GM21447 (cell line): Measurements from ENCODE around the gene LGSN.
"Not testable (repeated sequence)": the region's sequence is repeated elsewhere in the genome, so short reads cannot be mapped to it uniquely, and the experiment has no call there.

Experiments used
- ATAC-seq: cut with Tn5 transposase; IDR thresholded peaks from one replicate; pipeline ENCODE4 v1.9.1; 2021; ENCODE audit not compliant: unreplicated experiment

Gene LGSN, protein sequence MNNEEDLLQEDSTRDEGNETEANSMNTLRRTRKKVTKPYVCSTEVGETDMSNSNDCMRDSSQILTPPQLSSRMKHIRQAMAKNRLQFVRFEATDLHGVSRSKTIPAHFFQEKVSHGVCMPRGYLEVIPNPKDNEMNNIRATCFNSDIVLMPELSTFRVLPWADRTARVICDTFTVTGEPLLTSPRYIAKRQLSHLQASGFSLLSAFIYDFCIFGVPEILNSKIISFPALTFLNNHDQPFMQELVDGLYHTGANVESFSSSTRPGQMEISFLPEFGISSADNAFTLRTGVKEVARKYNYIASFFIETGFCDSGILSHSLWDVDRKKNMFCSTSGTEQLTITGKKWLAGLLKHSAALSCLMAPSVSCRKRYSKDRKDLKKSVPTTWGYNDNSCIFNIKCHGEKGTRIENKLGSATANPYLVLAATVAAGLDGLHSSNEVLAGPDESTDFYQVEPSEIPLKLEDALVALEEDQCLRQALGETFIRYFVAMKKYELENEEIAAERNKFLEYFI

GRCh38 chr6:63319939-63320338 lies at the start of gene LGSN:
LGSN (minus strand) TSS chr6:63319983; CDS start chr6:63319943, 40 bp downstream.
- no peak for ATAC-seq

GRCh38 chr6:63368347-63368746 lies 48.6 kb upstream of the LGSN start:
- ATAC-seq: no peak

- not testable (repeated sequence) for ATAC-seq
These were observed 42.8 kb upstream of the LGSN start for GRCh38 chr6:63362500-63363120.

GRCh38 chr6:63357384-63357783 lies 37.6 kb upstream of the LGSN start:
- ATAC-seq: not testable (repeated sequence)

DNA sequence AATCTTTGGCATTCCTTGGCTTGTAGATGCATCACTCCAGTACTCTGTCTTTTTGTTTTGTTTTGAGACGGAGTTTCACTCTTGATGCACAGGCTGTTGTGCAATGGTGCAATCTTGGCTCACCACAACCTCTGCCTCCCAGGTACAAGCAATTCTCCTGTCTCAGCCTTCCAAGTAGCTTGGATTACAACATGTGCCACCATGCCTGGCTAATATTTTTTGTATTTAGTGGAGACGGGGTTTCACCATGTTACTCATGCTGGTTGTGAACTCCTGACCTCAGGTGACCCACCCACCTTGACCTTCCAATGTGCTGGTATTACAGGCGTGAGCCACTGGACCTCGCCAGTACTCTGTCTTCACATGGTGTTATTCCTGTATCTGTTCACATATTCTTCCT lies 35.8 kb upstream of the LGSN start:
- no peak for ATAC-seq

GRCh38 chr6:63353286-63353630 lies 33.5 kb upstream of the LGSN start:
- no peak for ATAC-seq

DNA sequence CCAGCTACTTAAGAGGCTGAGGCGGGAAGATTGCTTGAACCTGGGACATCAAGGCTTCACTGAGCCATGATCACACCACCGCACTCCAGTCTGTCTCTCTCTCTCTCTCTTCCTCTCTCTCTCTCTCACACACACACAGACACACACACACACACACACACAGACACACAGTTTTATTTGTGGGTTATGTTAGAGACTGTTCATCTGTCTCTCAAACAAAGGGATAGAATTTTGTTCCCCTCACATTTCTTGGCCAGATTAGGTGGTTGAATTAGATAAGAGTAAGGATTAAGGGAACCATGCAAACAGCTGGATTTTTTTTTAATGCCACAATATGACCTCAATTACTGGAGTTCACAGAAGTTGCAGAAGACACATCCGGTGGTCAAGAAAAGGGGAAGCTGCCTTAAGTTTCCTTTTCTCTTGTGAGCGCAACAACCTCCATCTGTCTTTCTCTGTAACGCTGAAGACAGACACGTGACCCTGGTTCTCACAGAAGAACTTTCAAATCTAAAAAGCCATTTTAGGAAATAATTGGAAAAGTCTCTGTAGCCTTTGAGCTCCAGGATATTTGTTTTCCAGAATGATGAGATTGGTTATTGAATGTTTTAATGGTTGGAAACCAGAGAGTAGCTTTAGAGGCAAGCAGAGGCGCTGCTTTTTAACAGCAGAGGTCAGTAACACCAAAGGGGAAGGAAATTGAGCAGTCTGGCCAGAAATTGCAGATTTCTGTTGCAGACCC lies 32.9 kb upstream of the LGSN start:
- peak; percentile 89 for ATAC-seq

DNA sequence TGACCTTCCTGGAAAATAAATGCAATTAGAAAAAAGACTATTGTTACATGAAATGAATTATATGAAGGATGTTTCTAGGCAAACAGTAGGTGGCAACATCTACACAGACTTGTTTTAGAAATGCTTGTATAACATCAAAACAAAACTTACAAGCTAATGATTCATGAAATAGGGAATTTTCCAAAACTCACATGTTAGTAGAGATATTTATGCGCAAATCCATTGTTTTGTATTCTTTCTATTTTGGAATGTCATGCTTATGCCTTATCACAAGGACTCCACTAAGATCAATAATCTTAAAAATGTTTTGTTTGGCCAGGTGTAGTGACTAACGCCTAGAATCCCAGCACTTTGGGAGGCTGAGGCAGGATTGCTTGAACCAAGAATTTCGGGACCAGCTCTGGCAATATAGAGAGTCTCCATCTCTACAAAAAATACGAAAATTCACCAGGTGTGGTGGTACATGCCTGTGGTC lies 32.3 kb upstream of the LGSN start:
- ATAC-seq: peak; percentile 44

DNA sequence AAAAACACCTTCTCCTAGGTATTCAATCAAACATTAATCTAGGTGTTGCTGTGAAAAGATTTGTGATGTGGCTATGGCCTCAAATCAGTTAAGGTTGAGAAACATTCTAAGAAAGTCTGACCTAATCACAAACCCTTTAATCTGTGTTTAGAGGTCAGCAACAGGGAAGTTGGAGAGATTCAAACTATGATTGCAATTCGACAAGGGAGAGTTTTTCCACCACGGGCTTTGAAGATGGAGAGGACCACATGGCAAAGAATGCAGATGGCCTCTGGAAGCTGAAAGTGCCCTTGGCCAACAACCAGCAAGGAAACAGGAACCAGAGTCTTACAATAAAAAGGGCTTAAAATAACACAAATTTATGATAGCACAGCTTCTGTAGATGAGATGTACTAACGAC lies 29.6 kb upstream of the LGSN start:
- no peak for ATAC-seq

GRCh38 chr6:63348836-63349235 lies 29.1 kb upstream of the LGSN start:
- ATAC-seq: no peak

GRCh38 chr6:63347599-63347998 lies 27.8 kb upstream of the LGSN start:
- ATAC-seq: no peak

GRCh38 chr6:63346217-63346835 lies 26.5 kb upstream of the LGSN start:
- ATAC-seq: no peak

DNA sequence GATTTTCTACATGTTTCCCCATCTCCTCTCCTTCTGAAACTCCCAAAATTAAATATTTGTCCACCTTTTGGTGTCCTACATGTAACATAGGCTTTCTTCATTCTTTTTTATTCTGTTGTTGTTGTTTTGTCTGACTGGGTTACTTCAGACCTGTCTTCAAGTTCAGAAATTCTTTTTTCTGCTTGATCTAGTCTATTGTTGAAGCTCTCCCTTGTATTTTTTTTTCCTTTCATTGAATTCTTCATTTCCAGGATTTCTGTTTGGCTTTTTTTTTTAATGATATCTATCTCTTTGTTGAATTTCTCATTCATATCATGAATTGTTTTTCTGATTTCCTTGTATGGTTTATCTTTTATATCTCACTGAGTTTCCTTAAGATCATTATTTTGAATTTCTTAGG lies 20.6 kb upstream of the LGSN start:
- ATAC-seq: no peak

DNA sequence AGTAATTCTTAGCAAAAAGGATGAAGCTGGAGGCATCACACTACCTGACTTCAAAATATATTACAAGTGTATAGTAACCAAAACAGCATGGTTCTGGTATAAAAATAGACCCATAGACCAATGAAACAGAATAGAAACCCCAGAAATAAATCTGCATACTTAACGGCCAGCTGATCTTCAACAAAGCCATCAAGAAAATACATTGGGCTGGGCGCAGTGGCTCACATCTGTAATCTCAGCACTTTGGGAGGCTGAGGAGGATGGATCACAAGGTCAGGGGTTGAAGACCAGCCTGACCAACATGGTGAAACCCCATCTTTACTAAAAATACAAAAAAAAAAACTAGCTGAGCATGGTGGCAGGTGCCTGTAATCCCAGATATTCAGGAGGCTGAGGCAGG lies 14.9 kb upstream of the LGSN start:
- ATAC-seq: not testable (repeated sequence)

GRCh38 chr6:63333440-63333839 lies 13.7 kb upstream of the LGSN start:
- no peak for ATAC-seq

DNA sequence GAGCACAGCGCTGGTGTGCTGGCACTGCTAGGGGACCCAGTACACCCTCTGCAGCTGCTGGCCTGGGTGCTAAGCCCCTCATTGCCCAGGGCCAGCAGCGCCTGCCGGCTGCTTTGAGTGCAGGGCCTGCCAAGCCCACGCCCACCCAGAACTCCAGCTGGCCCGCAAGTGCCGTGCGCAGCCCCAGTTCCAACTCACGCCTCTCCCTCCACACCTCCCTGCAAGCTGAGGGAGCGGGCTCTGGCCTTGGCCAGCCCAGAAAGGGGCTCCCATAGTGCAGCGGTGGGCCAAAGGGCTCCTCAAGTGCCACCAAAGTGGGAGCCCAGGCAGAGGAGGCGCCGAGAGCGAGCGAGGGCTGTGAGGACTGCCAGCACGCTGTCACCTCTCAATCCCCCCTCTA lies 6.8 kb upstream of the LGSN start:
- ATAC-seq: not testable (repeated sequence)

GRCh38 chr6:63322981-63323380 lies 3.2 kb upstream of the LGSN start:
- no peak for ATAC-seq

DNA sequence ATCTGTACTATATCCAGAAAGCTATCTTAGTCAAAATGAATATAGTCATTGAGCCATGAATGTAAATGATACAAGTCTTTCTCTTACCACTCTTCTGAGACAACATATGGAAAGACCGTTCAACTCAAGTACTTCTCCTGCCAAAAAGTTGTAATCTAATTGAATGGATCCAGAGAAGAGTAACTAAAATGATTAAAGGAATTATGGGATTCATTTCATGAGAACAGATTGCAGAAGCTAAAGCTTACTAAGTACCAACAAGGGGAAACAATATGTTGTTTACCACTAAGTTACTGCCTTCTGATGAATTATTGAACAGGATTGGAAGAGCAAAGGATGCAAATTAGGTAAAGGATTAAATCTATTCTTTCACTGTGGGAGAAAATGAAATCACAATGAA lies 2.0 kb upstream of the LGSN start:
- no peak for ATAC-seq

DNA sequence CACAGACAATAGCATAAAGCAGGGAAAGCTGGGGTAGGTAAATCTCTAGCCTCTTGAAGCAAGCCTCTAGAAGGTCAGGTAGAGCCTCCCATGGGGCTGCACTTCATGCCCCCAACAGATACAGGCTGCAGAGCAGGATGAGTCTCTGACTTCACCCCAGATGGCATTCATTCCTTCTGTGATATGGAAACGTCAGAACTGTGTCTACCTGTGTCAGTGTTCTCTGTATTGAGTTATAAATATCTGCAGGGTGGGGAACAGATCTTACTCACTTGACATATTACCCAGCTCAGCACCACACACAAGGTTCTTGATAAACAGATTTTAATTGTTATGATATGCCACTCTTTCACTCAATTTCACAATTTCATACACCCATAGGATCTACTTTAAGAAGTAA lies 2.1 kb downstream of the LGSN start:
- no peak for ATAC-seq

- ATAC-seq: no peak
These were observed 3.7 kb downstream of the LGSN start for GRCh38 chr6:63316113-63316512.

- no peak for ATAC-seq
These were observed 6.7 kb downstream of the LGSN start for GRCh38 chr6:63313111-63313510.
